GM19035 (cell line): Measurements from ENCODE around the gene NSD2.
"Not testable (repeated sequence)": the region's sequence is repeated elsewhere in the genome, so short reads cannot be mapped to it uniquely, and the experiment has no call there.

Experiments used
- ATAC-seq: cut with Tn5 transposase; IDR thresholded peaks from one replicate; pipeline ENCODE4 v1.9.1; 2021; ENCODE audit not compliant: unreplicated experiment

The NSD2 gene

DNA sequence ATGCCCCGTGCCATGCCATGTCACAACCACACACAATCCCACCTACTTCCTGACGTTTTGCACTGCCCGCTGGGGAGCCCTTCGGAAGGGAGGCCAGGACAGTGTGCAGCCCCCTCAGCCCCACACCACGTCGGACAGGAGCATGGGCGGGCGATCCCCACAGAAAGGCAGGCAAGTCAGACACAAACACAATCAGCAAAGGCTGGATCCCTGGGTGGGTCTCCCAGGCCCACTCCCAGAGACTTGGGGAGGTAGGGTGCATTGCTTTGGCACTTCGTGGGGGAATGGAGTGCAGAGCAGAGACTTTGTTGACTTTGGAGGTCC lies 29.3 kb upstream of the NSD2 start:
- ATAC-seq: no peak

DNA sequence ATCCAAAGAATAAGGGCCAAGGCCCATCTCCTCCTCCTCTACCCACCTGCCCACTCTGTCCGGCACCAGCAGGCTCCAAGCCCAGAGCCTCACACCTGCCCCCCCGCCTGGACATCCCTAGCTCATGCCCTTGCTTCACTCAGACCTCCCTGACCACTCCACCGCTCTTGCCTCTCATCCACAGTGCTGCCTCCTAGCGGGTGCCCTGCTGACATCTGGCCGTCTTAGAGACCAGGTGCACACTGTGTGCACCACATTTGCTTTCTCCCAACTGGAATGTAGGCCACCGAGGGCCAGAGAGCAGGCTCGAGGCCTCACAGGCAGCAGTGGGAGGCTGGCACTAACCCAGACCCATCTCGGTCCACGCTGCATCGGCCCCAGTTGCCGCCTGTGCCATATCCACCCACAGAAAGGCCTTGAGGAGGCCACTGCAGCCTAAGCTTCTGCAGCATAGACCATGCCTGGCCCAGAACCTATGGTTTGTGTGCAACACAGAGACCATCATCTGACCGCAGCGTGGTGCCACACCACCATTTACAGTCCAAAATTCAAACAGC lies 28.8 kb upstream of the NSD2 start:
- no peak for ATAC-seq

DNA sequence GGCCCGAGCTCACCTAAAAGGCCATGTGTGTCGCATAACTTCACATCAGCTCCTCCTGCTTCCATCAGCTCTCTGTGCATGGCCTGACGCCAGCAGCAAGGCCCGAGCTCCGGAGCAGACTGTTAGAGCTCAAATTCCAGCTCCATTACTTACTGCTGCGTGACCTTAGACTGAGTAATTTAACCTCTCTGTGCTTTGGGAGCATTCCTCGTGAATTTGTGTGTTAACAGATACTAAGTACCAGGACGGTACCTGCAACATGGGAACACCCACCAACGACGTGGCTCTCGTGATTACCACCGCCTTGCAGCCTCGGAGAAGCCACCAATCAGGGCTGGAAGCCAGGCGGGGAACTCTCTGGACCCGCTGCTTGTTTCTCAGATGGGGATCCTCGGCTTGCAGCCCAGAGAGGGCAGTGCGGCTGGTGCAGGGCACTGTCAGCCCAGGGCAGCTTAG lies 28.2 kb upstream of the NSD2 start:
- no peak for ATAC-seq

DNA sequence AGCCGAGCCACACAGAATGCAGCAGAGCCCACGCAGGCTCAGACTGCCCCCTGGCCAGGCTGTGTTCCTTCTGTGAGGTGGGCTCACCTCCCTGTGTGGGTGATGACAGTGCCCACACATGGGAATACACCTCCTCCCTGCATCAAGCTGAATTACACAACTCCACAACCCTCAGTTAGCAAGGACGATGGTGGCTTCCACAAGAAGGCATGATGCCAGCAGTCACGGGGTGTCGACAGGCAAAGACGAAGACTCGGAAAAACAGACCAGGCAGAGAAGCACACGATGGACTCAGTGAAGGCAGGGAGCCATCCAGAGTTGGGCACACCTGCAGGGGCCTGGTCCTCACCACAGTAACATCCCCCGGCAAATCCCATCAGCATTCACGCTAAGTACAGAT lies 27.3 kb upstream of the NSD2 start:
- ATAC-seq: no peak

DNA sequence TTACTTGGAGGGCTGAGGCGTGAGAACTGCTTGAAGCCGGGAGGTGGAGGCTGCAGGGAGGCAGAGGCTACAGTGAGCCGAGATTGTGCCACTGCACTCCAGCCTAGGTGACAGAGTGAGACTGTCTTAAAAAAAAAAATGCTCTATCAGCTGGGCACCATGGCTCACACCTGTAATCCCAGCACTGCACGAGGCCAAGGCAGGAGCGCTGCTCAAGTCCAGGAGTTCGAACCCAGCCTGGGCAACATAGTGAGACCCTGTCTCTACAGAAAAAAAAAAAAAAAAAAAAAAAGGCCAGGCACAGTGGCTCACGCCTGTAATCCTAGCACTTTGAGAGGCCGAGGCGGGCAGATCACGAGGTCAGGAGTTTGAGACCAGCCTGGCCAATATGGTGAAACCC lies 26.6 kb upstream of the NSD2 start:
- ATAC-seq: not testable (repeated sequence)

DNA sequence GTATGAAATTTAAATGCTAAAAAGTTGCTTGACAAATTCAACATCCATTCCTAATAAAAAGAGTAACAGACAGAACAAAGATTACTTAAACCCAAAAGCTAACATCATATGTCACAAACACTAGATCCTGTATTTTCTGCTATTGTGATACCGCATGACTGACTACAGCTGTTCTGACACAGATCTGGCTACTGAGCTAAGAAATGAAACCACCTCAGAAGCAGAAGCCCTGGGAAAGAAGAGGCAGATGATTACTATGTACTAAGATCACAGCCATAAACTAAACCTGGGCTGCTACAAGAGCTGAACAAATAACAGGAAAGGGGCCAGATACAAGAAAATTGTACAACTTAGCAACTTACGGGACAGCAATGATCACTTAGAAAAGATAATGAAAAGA lies 24.6 kb upstream of the NSD2 start:
- ATAC-seq: no peak

DNA sequence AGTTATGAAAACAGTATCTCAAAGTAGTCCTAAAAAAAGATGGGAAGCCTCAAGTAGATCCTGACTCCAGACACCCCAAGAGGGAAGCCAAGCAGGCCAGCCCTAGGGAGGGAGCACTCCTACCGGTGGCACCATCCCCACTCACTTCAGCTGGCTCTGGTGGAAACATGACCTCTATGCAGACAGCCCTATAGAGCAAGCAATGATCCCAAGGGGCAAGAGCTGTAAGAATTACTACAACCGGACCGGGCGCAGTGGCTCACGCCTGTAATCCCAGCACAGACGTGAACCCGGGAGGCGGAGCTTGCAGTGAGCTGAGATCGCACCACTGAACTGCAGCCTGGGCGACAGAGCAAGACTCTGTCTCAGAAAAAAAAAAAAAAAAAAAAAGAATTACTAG lies 20.9 kb upstream of the NSD2 start:
- no peak for ATAC-seq

DNA sequence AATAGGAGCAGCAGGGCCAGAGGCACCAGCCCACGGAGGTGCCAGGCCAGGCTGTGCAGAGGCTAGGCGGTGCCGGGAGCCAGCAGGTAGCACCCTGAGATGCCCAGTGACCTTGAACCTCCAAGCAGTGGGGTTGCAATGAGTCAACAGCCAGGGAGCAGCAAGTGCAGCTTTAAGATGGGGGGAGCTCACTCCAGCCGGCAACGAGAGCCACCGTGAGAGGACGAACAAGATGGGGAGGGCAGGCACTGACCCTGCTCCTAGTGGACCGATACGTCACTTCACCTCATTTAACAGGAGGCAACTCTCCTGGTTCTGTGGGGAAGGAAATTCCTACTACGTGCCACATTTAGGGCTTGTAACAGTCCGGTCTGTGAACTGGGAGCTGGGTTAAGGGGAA lies 20.0 kb upstream of the NSD2 start:
- no peak for ATAC-seq

DNA sequence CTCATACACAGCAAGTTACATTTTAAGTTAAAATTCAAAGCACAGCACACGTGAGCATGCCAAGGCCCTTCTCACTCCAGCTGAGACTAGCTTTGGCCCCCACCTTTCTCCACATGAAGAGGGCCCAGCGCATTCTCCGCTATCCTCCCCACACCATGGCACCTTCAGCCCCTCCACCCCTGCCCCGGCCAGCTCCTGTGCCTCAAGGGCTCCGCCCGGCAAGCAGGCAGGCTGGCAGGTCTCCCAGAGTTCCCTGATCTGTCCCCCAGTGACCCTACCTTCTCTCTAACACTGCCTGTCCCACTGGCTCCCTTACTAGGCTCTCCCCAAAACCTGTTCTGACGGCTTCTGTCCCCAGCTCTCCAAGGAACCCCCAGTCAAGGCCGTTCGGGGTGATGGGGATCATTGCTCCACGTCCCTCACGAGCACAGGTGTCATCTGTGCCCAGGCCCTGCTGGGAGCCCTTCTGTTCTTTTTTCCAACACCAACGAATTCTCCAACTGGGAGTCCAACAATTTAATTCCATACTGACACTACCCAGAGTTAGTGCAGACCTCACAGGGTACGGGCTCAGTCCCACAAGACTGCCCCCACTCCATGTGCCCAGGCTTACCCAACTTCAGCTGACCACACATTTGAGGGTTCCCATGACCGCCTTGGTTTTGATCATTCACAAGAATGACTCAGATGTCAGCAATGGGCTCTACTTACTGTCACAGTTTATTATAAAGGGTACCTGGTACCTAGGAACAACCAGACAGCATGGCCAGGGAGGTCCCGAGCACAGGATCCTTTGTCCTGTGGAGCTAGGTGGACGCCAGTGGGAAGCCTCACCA lies 19.4 kb upstream of the NSD2 start:
- ATAC-seq: no peak

DNA sequence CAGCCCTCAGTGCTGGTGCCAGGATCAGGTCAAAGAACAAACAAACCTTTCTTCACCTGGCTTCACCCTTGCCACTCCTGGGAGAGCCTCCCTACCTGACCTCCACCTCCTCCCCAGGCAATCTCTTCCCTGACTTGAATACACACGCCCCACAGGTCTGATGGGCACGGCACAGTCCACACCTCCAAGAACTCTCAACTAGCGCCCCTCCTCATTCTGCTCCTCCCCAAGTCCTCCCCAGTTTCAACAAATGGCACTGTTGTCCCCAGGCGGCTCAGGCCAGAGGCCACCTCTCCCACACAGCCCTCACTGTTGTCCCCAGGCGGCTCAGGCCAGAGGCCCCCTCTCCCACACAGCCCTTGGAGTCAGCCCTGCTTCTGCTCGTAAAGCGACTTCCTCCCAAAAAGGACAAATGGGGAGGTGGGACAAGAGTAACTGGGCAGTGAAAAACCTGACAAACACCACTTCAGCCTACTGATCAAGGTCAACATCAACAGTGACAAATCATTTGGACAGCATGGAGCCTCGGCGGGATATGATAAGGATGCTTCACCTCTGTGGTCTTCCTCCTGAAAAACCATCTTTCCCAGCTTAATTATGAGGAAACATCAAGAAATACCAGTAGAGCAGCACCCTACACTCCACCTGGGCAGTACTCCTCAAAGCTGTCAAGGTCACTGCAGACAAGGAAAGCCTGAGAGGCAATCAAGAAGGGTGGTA lies 18.1 kb upstream of the NSD2 start:
- ATAC-seq: no peak

DNA sequence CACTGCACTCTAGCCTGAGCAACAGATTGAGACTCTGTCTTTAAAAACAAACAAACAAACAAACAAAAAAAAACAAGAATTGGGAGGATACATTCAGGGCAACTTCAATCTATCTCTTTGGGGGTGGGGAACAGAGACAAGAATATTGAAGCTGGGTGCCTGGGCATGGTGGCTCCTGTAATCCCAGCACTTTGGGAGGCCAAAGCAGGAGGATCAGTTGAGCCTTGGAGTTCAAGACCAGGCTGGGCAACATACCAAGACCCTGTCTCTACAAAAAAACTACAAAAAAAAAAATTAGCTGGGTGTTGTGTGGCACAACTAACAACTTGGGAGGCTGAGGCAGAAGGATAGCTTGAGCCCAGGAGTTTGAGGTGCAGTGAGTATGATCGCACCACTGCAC lies 16.4 kb upstream of the NSD2 start:
- no peak for ATAC-seq

DNA sequence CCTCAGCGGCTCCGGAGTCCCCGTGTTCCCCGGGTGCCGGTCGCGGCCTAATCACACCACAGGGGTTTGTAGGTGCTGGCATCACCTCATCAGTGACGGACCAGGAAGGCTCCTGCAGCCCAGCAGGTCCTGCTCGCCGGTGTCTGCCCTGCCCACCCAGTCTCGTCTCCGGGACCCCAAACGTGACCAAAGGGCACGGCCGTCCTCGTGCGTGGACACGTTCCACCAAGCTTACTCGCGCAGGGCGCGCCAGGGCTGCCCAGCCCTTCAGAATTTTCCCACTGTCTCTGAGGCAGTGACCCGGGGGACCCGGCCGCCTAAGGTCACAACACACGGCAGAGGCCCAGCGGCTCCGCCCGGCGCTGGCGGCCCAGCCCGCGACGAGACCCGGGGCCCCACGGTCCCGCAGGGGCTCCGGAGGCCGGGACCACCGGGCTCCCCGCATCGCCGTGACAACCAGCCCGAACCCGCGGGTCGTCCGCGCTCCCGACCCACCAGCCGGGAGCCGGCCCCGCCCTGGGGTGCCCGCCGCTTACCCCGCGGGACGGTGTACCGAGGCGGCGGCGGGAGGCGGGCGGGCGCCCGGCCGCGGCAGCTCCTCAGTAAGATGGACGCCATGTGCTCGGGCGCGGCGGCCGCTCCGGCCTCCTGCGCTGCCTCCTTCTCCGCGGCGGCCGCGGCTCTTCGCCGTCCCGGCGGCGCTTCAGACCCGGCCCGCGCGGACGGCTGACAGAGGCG lies 15.7 kb upstream of the NSD2 start:
- peak; percentile 31 for ATAC-seq

DNA sequence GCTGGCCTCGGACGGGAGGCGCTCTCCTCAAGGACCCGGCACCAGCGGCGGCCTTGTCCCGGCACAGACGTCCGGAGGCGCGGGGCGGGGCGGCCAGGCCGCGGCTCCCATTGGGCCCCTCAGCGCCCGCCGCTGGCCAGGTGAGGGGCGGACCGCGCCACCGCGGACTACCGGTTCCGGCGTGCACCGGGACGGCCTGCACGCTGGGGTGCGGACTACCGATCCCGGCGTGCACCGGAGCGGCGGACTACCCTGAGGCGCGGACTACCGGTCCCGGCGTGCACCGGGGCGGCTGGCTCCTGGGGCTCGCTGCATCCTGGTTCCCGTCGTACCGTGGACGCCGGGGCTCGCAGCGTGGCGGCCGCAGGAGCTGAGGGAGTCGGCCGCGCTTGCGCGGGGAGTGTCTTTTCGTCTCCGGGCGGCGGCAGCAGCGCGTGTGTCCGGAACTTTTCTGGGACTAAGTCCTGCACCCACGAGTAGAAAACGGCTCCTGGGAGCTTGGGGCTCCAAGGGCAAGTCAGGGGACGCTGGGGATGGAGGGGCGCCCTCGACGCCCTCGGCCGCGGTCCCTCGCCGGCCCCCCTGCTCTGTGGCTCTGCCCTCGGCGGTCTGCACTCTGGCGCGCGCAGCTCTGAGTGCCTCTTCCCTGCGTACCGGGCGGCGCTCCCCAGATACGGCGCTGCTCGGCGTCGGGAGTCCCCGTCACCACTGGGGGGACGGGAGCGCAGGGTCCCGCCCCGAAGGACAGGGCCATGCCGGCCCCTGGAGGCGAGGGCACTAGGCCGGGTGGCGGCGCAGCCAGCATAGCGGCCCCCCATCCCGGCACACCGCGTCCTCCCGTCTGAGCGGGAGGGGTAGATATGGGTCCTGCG lies 14.9 kb upstream of the NSD2 start, which contains the start of gene LETM1:
Gene LETM1 (minus strand): TSS at position 86 of the 872 bp plus-strand sequence. CDS start 206 bp downstream, outside the sequence.
- peak; percentile 92 for ATAC-seq

DNA sequence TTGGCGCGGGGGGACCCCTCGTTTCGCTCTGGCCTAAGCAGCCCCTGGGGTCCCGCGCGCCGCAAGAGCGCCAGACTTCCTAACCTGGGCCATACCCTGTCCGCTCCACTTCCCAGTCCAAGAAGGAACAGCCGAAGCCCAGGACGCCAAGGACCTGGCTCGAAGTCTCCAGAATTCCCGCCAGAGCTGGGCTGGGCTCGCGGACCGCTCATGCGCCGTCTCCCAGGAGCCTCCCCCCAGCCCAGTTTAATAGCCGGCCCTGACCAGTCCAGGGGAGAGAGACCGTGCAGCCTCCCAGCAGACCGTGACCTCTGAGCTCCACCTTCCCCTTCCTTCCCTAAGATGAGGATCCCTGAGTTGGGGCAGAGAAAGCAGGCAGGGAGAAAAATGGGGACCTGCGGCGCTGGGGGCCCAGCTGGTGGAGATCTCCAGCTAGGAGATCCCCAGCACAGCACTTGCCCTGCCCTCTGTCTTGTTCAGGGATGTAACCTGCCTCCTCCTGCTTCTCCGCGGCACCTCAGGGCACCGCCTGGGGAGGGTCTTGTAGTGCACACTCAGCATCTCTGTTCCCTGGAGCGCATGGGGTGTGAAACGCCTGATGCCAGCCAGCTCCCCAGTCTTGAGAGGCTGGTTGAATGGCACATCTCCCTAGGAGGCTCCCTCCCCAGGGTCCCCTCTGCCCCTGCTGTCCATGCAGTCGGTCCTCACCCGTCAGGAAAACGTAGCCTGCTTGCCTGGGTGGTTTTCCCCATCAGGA lies 14.1 kb upstream of the NSD2 start:
- no peak for ATAC-seq

DNA sequence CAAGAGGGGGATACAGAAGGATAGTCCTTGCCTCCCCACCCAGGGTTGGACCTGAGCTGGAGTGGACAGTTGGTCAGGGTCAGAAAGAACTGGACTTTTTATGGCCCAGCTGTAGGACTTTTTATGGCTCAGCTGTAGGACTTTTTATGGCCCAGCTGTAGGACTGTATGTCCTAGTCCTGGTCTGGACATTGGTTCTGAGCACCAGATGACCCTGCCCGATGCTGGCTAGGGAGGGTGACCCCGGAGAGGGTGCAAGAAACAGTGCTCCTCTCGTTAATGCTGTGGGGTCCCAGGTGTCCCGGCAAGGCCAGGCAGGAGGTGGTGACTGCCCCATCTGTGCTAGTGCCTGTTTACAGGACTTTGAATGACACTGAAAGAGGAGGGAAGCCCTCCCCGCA lies 13.3 kb upstream of the NSD2 start:
- no peak for ATAC-seq

DNA sequence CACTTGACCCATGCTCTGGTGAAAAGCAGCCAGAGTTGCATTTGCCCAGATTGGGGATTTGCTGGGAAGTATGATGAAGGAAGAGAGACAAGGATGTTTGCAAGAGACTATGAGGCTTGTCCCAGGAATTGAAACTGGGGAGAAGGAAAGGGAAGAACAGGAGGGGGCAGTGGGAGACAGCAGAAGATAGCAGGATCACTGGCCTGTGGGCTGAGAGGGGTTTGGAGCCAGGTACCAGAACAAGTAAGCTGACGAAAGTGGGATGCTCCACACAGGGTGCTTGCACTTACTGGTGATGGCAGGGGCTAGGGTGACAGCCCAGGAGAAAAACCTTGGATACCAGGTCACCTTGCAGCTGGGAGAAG lies 11.8 kb upstream of the NSD2 start:
- no peak for ATAC-seq

DNA sequence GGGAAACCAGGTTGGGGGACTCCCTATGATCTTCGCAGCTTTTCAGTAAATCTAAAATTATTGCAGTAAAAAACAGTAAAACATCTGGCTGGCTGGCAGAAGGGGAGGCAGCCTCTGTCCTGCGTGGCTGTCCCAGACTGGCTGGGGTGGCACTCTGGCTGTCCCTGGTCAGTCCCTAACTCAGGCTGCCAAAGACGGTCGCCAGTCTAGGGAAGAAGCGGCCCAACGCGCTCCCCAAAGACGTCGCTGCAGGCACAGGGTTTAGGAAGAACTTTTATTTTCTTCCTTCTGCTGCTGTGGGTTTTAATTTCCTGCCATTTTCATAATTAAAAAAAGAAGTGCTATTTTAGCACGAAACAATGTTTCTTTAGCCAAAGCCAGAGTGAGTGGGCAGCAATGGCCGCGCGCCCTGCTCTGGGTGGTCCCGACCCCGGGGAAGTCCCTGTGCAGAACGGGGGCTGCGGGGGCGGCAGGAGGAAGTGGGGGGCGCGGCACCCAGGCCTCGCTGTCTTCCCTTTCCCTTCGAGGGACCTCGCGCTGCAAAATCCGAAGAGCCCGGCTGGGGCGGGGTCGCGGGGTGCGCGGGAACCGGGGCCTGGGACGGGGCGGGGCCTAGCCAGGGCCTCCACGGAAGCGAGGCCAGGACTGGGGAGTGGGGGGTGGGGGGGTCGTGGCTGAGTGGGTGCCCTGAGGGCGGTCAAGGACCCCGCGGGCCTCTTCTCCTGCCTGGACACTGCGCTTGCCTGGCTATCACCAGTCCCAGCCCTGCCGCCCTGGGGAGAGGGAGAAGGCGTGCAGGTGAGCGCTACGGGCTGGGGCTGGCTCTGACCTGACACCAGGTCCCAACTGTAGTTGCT lies 8.9 kb upstream of the NSD2 start:
- no peak for ATAC-seq

DNA sequence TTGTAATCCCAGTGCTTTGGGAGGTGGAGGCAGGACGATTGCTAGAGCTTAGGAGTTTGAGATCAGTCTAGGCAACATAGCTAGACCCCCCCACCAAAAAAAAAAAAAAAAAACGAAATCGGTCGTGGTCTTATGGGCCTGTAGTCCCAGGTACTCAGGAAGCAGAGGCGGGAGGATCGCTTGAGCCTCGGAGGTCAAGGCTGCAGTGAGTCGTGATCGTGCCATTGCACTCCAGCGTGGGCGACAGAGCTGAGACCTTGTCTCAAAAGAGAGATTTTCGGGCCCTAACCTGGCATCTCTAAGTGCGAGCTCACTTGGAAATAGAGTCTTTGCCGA lies 8.3 kb upstream of the NSD2 start:
- no peak for ATAC-seq
